Neural progenitor cell (in vitro differentiated cells): ENCODE measurements around the gene SLC47A1. TPM values are rescaled to one million over a fixed set of nuclear protein-coding genes. Genes with fewer than 3 reads are reported as not detected.
A peak's percentile ranks its signal among the peaks of the same experiment; 100 is the strongest.

Source experiments
- DNase-seq: peaks from one replicate; pipeline ENCODE4 v3.0.0-alpha.2; 2016; ENCODE audit warnings: low spot score
- H2AFZ ChIP-seq: fragments of 200-600 bp; sonication (generic); replicated peaks from 2 replicates; pipeline ENCODE4 v1.6.1; 2016; ENCODE audit warnings: antibody characterized with exemption
- H3F3A ChIP-seq: fragments of 200-600 bp; sonication (generic); 2 replicates; pipeline ENCODE4 v1.6.1; 2016; ENCODE audit warnings: antibody characterized with exemption, low read depth
- H3K27ac ChIP-seq: fragments of 200-600 bp; sonication (generic); 2 replicates; pipeline ENCODE4 v1.5.1; 2016; ENCODE audit warnings: mild to moderate bottlenecking
- H3K27me3 ChIP-seq: fragments of 200-600 bp; sonication (generic); 2 replicates; pipeline ENCODE4 v1.6.1; 2016; ENCODE audit warnings: mild to moderate bottlenecking, moderate library complexity
- H3K36me3 ChIP-seq: fragments of 200-600 bp; sonication (generic); 2 replicates; pipeline ENCODE4 v1.5.1; 2016
- H3K4me1 ChIP-seq: fragments of 200-600 bp; sonication (generic); 2 replicates; pipeline ENCODE4 v1.6.1; 2016; ENCODE audit warnings: mixed run types
- H3K4me2 ChIP-seq: fragments of 200-600 bp; sonication (generic); 2 replicates; pipeline ENCODE4 v1.6.1; 2016
- H3K4me3 ChIP-seq: fragments of 200-600 bp; sonication (generic); 2 replicates; pipeline ENCODE4 v1.5.1; 2016
- H3K79me2 ChIP-seq: fragments of 200-600 bp; sonication (generic); 2 replicates; pipeline ENCODE4 v1.6.1; 2016; ENCODE audit warnings: low read depth
- H3K9ac ChIP-seq: fragments of 200-600 bp; sonication (generic); 2 replicates; pipeline ENCODE4 v1.6.1; 2016
- H3K9me3 ChIP-seq: fragments of 200-600 bp; sonication (generic); 2 replicates; pipeline ENCODE4 v1.5.1; 2016; ENCODE audit warnings: low read depth
- H4K20me1 ChIP-seq: fragments of 200-600 bp; sonication (generic); 2 replicates; pipeline ENCODE4 v1.6.1; 2016; ENCODE audit warnings: low read depth
- H3K27ac Mint-ChIP-seq: 3 replicates; pipeline ENCODE4 v1.8.0; 2021; ENCODE audit warnings: mixed read lengths
- H3K27me3 Mint-ChIP-seq: 2 replicates; pipeline ENCODE4 v1.8.0; 2022; ENCODE audit warnings: low read depth, mild to moderate bottlenecking, inconsistent platforms, moderate library complexity, mixed read lengths; ENCODE audit not compliant: insufficient read depth
- H3K36me3 Mint-ChIP-seq: 3 replicates; pipeline ENCODE4 v1.8.0; 2021; ENCODE audit warnings: mixed read lengths
- H3K4me1 Mint-ChIP-seq: 3 replicates; pipeline ENCODE4 v1.8.0; 2021; ENCODE audit warnings: mixed read lengths
- H3K4me3 Mint-ChIP-seq: 3 replicates; pipeline ENCODE4 v1.8.0; 2021; ENCODE audit warnings: mild to moderate bottlenecking, moderate library complexity, mixed read lengths
- H3K9me3 Mint-ChIP-seq: 3 replicates; pipeline ENCODE4 v1.8.0; 2020; ENCODE audit warnings: mixed read lengths
- CTCF ChIP-seq: fragments of 200-600 bp; sonication (generic); IDR thresholded peaks from 2 replicates; pipeline ENCODE4 v1.5.1; 2017; ENCODE audit warnings: antibody characterized with exemption, mild to moderate bottlenecking
- EZH2 ChIP-seq: fragments of 200-600 bp; sonication (generic); IDR thresholded peaks from 2 replicates; pipeline ENCODE4 v1.6.1; 2017; ENCODE audit warnings: antibody characterized with exemption, mild to moderate bottlenecking, moderate library complexity
- EZH2phosphoT487 ChIP-seq: fragments of 200-600 bp; sonication (generic); IDR thresholded peaks from 2 replicates; pipeline ENCODE4 v1.6.1; 2017; ENCODE audit warnings: antibody characterized with exemption
- total RNA-seq: library from RNA; depleted of rRNA; stranded (reverse); fragments of >200 nt; gene quantifications from 2 replicates; pipeline ENCODE4 v1.2.3, GENCODE V29; 2015; ENCODE audit warnings: low replicate concordance

SLC47A1 gene
- total RNA-seq, 1 donor from 2014 or later, result 2.1 TPM

- H3K27ac ChIP-seq, result no peak overlapping the region
- no peak overlapping the region for H3K4me2 ChIP-seq
- Mint-ChIP-seq H3K4me3 (no peak overlapping the region), H3K9me3 (no peaks in the 10 kb centered on the region), H3K27ac (no peak overlapping the region), H3K36me3 (no peaks in the 10 kb centered on the region), H3K4me1 (peaks cover 3% of the 10 kb centered on the region), H3K27me3 (no peaks in the 10 kb centered on the region)
- H2AFZ ChIP-seq, result no peak overlapping the region
- no peaks in the 10 kb centered on the region for H3F3A ChIP-seq
- H3K36me3 ChIP-seq, result no peaks in the 10 kb centered on the region
- no peaks in the 10 kb centered on the region for H3K79me2 ChIP-seq
- H3K4me3 ChIP-seq, result no peak overlapping the region
- no peak for DNase-seq
- H4K20me1 ChIP-seq, result no peaks in the 10 kb centered on the region
- H3K9me3 ChIP-seq, result no peaks in the 10 kb centered on the region
- no peak overlapping the region for H3K9ac ChIP-seq
- TF ChIP-seq EZH2phosphoT487, result no peak
- TF ChIP-seq EZH2, result no peak
- TF ChIP-seq CTCF, result no peak
- H3K27me3 ChIP-seq, result no peaks in the 10 kb centered on the region
- H3K4me1 ChIP-seq, result no peaks in the 10 kb centered on the region
Observed at GRCh38 chr17:19565817-19566575, 32.3 kb downstream of the SLC47A1 start.

- no peak for DNase-seq
- H3K9ac ChIP-seq, result no peak overlapping the region
- Mint-ChIP-seq H3K9me3 (no peaks in the 10 kb centered on the region), H3K4me1 (no peaks in the 10 kb centered on the region), H3K27ac (no peak overlapping the region), H3K36me3 (no peaks in the 10 kb centered on the region), H3K27me3 (peaks cover 4% of the 10 kb centered on the region), H3K4me3 (no peak overlapping the region)
- H4K20me1 ChIP-seq, result no peaks in the 10 kb centered on the region
- no peak overlapping the region for H3K27ac ChIP-seq
- H3F3A ChIP-seq, result no peaks in the 10 kb centered on the region
- H3K9me3 ChIP-seq, result no peaks in the 10 kb centered on the region
- H3K36me3 ChIP-seq, result no peaks in the 10 kb centered on the region
- H3K4me1 ChIP-seq, result no peaks in the 10 kb centered on the region
- no peak overlapping the region for H3K4me2 ChIP-seq
- H3K4me3 ChIP-seq, result no peak overlapping the region
- TF ChIP-seq CTCF (peak; percentile 15), EZH2phosphoT487 (no peak)
- H3K27me3 ChIP-seq, result no peaks in the 10 kb centered on the region
- H2AFZ ChIP-seq, result peak overlapping the region; percentile 42
- H3K79me2 ChIP-seq, result no peaks in the 10 kb centered on the region
Observed at GRCh38 chr17:19567216-19568015, 33.8 kb downstream of the SLC47A1 start.

GRCh38 chr17:19568016-19568350 is 34.3 kb downstream of the SLC47A1 start:
- H4K20me1 ChIP-seq, result no peaks in the 10 kb centered on the region
- no peak overlapping the region for H3K4me3 ChIP-seq
- Mint-ChIP-seq H3K4me3 (no peak overlapping the region), H3K9me3 (no peaks in the 10 kb centered on the region), H3K36me3 (no peaks in the 10 kb centered on the region), H3K4me1 (peaks cover under 1% of the 10 kb centered on the region), H3K27me3 (peaks cover 4% of the 10 kb centered on the region), H3K27ac (no peak overlapping the region)
- no peaks in the 10 kb centered on the region for H3K27me3 ChIP-seq
- H3K79me2 ChIP-seq, result no peaks in the 10 kb centered on the region
- H3K36me3 ChIP-seq, result no peaks in the 10 kb centered on the region
- TF ChIP-seq EZH2phosphoT487, result no peak
- TF ChIP-seq CTCF, result no peak
- no peak for TF ChIP-seq EZH2
- no peak overlapping the region for H3K4me2 ChIP-seq
- H3K9ac ChIP-seq, result no peak overlapping the region
- H3K9me3 ChIP-seq, result no peaks in the 10 kb centered on the region
- H3F3A ChIP-seq, result no peaks in the 10 kb centered on the region
- no peaks in the 10 kb centered on the region for H3K4me1 ChIP-seq
- H3K27ac ChIP-seq, result no peak overlapping the region
- DNase-seq, result no peak
- H2AFZ ChIP-seq, result no peak overlapping the region
